GM21717 (cell line): Measurements from ENCODE around the gene STARD3NL.
A peak's percentile ranks its signal among the peaks of the same experiment; 100 is the strongest.
"Not testable (repeated sequence)": the region's sequence is repeated elsewhere in the genome, so short reads cannot be mapped to it uniquely, and the experiment has no call there.

Experiments
- ATAC-seq: cut with Tn5 transposase; IDR thresholded peaks from one replicate; pipeline ENCODE4 v1.9.1; 2021; ENCODE audit warnings: mild to moderate bottlenecking, moderate library complexity; ENCODE audit not compliant: unreplicated experiment

The STARD3NL gene

DNA sequence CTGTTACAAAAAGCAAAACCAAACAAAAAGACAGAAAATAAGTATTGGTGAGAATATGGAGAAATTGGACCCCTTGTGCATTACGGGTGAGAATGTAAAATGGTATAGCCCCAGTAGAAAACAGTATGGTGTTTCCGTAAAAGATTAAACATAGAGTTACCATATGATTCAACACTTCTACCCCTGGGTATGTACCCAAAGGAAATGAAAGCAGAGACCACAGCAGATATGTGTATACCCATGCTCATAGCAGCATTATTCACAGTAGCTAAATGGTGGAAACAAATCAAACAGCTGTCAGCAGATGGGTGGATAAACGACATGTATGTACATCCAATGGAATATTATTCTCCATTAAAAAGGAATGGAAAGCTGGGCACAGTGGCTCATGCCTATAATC, 42.4 kb downstream of the STARD3NL start:
- no peak for ATAC-seq

DNA sequence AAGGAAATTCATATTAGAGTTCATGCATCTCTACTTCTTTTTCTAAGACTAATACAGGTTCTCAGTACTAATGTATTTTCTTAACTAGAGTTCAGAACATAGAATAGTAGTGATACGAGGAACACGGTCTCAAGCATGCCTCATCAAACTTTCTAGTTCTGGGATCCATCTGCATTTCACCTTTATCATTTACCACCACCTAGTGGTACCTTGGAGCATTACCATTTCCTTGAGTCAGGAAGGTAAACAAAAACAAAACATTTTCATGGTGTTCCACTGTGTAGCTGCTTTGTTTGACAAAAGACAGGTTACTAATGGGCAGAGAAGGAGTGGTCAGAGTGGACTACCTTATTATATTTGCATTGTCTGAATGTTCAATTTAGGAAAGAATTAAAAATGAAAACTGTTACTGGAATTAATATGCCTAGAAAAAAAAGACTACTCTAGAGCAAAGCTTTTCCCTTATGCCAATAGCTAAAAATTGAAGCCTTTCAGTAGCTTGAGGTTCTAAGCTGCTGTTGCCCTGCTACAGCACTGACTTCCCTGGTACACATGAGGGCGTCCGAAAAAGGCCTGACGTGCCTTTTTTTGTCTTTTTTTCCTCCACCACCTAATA, 44.5 kb downstream of the STARD3NL start:
- no peak for ATAC-seq

DNA sequence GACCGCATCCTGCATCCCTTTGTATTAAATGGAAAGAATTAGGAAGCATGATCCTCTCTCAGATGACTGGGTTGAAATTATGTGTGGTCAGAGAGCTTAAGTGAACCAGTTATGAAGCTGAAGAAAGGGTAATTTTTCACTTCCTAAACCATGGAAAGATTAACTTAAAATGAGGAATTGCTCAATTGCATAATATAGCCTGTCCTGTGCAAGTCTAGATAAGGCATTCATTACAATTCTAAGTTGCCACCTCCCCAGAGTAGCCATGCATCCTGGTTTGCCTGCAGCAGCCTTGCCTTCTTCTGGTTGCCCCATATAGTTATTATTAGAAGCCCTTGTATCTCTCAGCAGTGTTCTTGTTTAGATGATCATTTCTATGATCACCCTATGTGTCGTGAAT, 45.3 kb downstream of the STARD3NL start:
- no peak for ATAC-seq

DNA sequence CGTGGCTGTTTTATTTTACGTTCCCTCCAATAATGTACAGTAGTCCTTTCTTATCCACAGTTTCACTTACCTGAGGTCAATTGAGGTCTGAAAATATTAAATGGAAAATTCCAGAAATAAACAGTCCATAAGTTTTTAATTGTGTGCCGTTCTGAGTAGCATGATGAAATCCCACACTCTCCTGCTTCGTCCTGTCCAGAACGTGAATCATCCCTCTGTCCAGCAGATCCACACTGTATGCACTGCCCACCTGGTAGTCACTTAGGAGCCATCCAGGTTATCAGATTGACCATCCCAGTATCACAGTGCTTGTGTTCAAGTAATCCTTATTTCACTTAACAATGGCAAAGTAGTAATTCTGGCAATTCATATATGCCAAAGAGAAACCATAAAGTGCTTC, 46.3 kb downstream of the STARD3NL start:
- no peak for ATAC-seq

DNA sequence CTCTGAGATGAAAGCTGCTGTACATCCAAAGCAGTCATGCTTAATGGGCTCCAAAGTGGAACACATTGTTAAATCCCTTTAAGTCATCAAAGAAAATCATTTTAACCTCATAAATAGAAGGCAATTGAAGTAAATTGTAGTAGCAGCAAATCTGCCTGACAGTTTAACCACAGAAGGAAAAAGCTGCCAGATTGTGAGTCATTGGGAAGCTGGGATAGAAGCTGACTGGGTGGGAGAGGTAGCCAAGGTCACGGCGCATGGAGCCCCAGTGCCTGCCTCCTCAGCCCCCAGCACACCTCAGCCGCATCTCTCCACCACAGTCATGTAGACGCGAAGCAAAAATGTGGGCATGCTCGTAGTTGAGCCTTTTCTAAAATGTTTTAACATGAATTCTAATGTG, 51.3 kb downstream of the STARD3NL start:
- ATAC-seq, result no peak

DNA sequence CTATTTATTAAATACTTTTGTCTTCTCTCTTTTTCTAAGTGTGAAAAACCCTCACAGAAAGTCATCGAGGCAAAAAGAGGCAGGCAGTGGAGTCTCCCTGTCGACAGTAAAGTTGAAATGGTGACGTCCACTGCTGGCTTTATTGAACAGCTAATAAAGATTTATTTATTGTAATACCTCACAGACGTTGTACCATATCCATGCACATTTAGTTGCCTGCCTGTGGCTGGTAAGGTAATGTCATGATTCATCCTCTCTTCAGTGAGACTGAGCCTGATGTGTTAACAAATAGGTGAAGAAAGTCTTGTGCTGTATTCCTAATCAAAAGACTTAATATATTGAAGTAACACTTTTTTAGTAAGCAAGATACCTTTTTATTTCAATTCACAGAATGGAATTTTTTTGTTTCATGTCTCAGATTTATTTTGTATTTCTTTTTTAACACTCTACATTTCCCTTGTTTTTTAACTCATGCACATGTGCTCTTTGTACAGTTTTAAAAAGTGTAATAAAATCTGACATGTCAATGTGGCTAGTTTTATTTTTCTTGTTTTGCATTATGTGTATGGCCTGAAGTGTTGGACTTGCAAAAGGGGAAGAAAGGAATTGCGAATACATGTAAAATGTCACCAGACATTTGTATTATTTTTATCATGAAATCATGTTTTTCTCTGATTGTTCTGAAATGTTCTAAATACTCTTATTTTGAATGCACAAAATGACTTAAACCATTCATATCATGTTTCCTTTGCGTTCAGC, 52.0 kb downstream of the STARD3NL start:
- ATAC-seq, result no peak

DNA sequence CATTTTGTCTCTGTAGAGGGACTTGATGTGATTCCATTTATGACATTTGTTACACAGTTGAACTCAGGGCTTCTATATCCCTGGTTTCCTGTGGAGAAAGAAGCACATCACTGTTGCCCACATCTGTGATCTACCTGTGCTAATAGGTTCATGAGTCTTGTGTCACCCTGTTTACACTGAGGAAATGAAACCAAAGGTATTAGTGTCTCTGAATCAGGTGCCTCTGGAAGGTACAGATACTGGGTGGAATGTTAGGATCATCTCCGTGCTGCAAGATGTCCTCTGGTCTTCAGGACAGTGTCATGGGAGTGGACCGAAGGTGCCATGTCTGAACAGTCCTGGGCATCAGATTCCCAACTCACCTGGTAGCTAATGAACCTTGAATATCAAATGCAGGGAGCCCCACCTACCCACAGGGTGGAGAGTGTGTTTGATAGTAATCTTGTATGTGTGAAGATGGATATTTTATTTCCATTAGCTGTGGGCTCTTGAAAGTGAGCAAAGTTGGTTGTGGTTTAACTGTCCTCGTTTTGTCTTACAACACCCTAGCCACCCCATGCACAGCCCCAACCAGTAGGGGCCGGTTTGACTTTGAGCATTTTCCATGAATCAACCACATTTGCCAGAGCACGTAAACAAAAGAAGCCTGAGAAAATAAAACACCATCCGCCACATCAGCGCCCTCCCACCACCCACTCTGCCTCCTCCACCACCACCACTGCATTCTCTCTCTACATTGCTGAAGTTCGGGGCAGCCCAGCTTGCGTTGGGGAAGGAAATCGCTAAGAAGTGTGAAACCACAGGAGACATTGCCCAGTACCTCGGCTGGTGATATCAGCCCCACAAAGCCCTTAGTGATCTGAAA, 54.7 kb downstream of the STARD3NL start:
- ATAC-seq, result peak; percentile 82

DNA sequence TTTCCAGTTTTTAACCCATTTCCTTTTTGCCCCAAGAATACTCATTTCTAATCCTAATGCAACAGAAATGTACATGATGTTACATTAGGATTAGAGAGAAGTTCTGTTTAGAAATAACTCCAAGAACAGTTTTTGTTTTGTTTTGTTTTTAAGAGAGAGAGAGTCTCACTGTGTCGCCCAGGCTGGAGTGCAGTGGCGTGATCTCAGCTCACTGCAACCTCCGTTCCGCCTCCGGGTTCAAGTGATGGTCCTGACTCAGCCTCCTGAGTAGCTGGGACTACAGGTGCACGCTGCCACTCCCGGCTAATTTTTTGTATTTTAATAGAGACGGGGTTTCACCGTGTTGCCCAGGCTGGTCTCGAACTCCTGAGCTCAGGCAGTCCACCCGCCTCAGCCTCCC, 56.7 kb downstream of the STARD3NL start:
- not testable (repeated sequence) for ATAC-seq

DNA sequence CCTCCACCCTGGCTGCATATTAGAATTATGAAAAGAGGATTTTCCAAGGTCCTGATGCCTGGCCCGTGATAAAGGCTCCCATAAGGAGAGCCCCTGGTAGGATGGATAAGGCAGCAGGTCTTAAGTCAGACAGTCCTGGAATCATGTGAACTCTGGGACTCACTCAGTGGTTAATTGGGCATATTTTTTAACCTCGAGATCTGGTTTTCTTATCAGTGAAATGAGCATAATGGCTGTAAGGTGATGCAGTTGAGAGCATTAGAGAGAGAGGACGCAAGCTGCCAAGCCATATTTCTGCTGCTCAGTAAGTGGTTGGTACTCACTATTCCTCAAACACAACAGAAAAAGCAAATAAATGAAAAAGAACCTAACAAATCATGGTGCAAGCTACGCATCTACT, 57.6 kb downstream of the STARD3NL start:
- no peak for ATAC-seq

DNA sequence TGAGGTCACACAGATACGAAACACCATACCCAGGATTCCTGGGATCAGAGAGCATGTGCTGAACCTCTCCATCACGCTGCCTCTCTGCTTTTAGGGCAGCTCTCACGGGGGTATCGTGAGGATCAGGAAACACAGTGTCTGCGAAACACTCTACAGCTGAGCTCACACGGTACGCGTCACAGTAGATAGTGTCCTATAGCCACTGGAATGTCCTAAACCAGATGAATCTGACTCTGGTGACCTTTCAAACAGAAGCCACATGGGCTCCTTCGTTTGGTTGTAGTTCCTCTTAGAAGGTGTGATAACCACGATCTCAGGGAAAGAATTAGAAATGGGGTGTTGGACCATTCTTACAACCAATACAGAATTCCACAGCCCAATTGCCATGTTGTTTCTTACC, 61.1 kb downstream of the STARD3NL start:
- not testable (repeated sequence) for ATAC-seq

DNA sequence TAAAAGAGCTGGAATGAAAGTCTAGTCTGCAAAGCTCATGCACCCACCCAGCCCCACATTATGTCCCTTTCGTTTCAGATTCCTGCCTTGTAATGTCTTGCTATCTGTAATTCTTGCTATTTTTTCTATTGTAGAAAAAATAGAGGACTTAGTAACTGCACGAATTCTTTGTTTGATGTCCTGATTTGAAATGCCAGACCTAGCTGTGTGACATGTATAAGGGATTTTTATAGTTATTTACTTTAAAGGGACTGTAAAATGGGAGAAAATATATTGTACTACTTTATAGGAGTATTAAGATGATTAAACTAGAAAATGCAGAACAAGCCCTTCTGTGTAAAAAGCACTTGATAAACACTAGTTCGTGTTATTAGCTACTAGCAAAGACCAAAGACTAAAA, 63.0 kb downstream of the STARD3NL start:
- no peak for ATAC-seq

DNA sequence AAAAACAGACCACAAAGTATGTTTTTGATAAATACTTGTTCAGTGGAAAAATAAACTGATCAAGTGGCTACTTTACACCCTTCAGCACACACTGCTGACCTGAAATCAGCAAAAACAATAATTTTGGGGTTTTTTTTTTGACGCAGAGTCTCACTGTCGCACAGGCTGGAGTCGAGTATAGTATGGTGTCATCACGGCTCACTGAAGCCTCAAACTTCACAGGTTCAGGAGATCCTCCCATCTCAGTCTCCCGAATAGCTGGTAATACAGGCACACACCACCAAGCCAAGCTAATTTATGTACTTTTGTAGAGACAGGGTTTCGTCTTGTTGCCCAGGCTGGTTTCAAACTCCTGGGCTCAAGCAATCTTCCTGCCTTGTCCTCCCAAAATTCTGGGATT, 64.8 kb downstream of the STARD3NL start:
- no peak for ATAC-seq

DNA sequence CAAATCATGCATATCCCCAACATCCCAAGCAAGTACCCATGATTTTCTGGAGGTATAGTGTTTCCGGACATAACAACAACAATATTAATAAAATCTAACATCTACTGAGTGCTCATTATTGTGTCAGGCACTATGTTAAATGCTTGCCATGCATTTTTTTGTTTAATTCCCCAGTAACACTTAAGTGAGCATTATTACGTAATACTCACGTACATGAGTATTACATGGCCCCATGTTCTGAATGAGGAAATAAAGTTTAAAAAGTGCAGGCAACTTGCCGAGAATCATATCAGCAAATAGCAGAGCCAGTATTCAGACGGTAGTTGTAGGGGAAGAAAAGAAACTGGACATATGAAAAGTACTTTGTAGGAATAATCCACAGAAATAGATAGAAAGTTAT, 65.3 kb downstream of the STARD3NL start:
- not testable (repeated sequence) for ATAC-seq

DNA sequence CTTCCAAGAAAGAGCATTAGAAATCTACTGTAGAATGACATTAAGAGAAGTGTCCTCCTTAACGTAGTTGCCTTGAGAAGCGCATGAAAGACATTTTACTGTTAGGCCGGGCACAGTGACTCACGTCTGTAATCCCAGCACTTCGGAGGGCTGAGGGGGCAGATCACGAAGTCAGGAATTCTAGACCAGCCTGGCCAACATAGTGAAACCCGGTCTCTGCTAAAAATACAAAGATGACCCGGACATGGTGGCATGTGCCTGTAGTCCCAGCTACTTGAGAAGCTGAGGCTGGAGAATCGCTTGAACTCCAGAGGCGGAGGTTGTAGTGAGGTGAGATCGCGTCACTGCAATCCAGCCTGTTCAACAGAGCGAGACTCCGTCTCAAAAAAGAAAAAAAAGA, 66.5 kb downstream of the STARD3NL start:
- ATAC-seq, result no peak

DNA sequence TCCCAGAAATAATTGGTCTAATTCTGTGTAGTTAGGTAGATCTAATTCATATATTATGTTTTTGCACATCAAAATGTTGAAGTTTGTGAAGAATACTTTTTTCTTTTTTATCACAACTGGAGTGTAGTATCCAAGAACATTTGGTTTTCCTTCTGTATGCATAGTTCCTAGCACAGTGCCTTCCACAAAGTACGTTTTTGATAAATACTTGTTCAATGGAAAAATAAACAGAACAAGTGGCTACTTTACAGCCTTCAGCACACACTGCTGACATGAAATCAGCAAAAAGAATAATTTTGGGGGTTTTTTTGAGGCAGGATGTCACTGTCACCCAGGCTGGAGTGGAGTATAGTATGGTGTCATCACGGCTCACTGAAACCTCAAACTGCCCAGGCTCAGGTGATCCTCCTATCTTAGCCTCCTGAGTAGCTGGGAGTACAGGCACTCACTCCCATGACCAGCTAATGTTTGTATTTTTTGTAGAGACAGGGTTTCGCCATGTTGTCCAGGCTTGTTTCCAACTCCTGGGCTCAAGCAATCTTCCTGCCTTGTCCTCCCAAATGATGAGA, 67.4 kb downstream of the STARD3NL start:
- no peak for ATAC-seq

DNA sequence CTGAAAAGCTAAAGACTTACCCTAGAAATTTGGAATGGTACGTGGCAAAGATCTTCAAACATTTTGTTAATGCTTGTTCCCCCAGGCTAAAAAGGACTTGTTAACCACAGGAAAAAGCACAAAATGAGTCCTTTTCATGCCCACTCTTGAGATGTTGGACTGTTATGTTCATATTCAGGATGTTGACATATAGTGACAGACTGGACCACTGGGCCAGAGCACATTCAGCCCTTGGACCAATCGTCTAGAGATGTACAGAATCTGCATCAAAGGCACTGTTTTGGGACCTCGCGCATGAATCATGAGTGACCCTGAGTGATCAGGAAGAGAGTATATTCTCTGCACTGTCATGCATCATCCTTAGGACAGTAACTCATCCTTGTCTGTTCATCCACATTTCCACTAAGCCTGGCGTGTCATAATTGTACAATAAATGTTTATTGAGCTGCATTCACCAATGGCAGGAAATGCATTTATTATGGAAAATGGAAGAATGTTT, 70.1 kb downstream of the STARD3NL start:
- ATAC-seq, result no peak

DNA sequence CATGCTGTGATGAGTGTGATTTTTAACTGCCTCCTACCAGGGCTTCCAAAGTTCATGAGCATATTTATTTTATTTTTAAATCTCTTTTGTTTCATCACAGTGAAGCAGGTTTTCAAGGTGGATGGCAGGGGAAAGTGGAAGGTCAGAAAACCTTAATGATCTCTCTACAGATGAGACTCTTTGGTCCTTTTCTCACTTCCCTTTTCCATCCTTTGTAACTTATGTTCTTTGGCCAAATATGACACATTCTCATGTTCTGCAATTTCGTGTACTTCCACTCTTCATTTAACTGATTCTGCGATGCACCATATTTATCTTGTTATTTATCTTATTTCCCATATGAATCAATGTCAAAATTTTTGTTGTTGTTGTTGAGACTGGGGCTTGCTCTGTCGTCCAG, 71.8 kb downstream of the STARD3NL start:
- ATAC-seq, result peak; percentile 63

DNA sequence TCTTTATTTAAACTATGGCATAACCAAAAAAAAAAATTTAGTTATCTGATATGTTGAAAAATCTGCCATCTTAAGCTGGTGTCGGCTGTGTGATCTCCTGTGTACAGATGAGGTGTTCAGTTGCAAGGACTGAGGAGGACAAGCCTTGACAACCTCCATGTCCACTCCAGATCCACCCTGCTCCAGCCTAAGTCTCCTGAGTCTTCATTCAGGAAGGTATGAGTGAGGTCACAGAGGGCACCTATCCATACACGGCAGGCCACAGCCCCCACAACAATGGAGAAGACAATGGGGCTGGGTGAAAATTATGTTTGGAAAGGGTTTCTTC, 79.3 kb downstream of the STARD3NL start:
- no peak for ATAC-seq

DNA sequence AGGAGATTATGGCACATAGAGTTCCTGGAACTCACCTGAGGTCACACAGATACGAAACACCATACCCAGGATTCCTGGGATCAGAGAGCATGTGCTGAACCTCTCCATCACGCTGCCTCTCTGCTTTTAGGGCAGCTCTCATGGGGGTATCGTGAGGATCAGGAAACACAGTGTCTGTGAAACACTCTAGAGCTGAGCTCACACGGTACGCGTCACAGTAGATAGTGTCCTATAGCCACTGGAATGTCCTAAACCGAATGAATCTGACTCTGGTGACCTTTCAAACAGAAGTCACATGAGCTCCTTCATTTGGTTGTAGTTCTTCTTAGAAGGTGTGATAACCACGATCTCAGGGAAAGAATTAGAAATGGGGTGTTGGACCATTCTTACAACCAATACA, 81.1 kb downstream of the STARD3NL start:
- not testable (repeated sequence) for ATAC-seq

DNA sequence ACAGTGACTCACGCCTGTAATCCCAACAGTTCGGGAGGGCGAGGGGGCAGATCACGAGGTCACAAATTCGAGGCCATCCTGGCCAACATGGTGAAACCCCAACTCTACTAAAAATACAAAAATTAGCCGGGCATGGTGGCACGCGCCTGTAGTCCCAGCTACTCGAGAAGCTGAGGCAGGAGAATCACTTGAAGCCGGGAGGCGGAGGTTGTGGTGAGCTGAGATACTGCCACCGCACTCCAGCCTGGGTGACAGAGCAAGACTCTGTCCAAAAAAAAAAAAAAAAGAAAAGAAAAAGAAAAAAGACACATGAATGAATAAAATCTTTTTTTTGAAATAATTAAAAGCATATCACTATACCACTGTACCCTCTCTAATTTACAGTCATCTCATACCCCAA, 83.6 kb downstream of the STARD3NL start:
- not testable (repeated sequence) for ATAC-seq

DNA sequence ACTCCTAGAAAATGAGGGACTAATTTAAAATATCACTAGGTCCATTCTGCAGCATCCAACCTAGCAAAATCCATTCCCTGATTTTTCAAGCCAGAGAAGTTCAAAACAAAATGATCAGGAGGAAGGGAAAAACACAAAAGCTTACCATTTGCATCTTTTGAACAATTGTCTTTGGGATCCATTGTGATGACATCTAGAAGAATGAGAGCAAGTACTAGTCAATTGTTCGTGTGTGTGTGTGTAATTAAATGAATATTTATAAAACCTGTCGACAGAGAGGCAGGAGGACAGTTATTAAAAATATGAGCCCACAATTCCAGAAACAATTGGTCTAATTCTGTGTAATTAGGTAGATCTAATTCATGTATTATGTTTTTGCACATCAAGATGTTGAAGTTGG, 84.0 kb downstream of the STARD3NL start:
- ATAC-seq, result not testable (repeated sequence)
